Colonic mucosa (tissue), 4 donors: ENCODE measurements around the gene FUCA2. TPM values are rescaled to one million over a fixed set of nuclear protein-coding genes. Genes with fewer than 3 reads are reported as not detected.

Experiments
- DNase-seq: peaks from one replicate; pipeline ENCODE4 v3.0.0-alpha.2; 2020
- H3K27ac ChIP-seq: fragments of 200-600 bp; one replicate; pipeline ENCODE4 v1.8.0; 2021
- H3K27me3 ChIP-seq: fragments of 200-600 bp; one replicate; pipeline ENCODE4 v1.8.0; 2021
- H3K36me3 ChIP-seq: fragments of 200-600 bp; one replicate; pipeline ENCODE4 v1.8.0; 2021
- H3K4me1 ChIP-seq: fragments of 200-600 bp; one replicate; pipeline ENCODE4 v1.8.0; 2021; ENCODE audit warnings: mild to moderate bottlenecking
- H3K4me3 ChIP-seq: fragments of 200-600 bp; one replicate; pipeline ENCODE4 v1.8.0; 2021
- H3K9ac ChIP-seq, 2 donors: one replicate each; pipeline ENCODE4 v1.7.0; 2013; ENCODE audit warnings: control low read depth in 2 of 2, low read depth in 2 of 2, low read length in 2 of 2
- H3K9me3 ChIP-seq: fragments of 200-600 bp; one replicate; pipeline ENCODE4 v1.8.0; 2021
- intact Hi-C: fragments of 100-400 bp; cut with DNase I; formaldehyde crosslinking; loops from one replicate; pipeline ENCODE4 v1.14.1; 2022
- total RNA-seq, 2 donors: library from RNA; stranded (reverse); fragmentation: NEBNext Ultra II Directional in 1 of 2; extraction: Animal tissue kit (Norgen Biotek cat#: 25700) in 1 of 2; gene quantifications; one replicate each; pipeline ENCODE4 v1.2.1, GENCODE V29; 2021
- TF ChIP-seq, protein P1 (sequence below): fragments of 200-600 bp; IDR thresholded peaks from one replicate; pipeline ENCODE4 v1.8.0; 2022; ENCODE audit warnings: antibody characterized with exemption, mild to moderate bottlenecking
- donor health status: healthy.
- donor health status: DM: no; HTN: no; CAD: no.
- donor health status: DM: no; HTN: no; CAD: no.

FUCA2 gene
- total RNA-seq, 2 donors from 2014 or later, result 72.2 to 93.1 TPM

DNA sequence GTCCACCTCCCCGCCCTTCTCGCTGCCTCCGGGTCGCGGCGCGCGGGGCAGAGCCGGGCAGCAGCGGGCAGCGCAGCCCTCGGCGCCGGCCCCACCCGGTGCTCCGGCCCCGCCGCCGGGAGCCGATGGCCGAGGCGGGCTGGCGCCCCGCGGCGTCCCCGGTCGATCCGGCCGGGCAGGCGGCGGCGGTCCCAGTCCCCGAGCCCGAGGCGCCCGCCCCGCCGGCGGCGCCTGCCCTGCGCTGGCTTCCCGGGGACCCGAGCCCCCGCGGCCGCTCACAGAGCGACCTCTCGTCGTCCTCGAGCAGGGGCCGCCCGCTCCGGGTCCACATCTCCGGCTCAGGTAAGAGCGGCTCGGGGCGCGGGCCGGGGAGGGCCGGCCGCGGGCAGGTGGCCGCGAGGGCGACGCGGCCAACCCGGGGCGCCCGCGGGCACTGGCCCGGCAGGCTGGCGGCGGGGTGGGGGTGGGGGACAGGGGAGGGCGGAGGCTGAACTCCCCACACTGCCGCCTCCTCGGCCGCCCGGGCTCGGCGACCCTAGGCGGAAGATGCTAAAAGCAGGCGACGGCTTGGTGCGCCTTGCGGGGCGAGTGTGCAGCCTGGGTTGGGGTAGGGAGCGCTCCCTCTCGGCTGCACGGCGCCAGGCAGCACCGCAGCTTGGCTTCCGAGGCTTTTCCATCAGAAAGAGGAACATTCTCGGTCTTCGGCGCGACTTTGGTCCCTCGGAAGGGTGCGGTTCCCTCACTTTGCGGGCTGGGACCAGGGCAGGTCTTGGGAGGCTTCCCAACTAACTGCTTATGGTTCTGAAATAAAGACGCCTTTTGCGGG is 25.6 kb upstream of the FUCA2 start:
- Histone ChIP-seq H3K9me3 (no peaks in the 10 kb centered on the region), H3K4me1 (no peaks in the 10 kb centered on the region), H3K36me3 (no peaks in the 10 kb centered on the region), H3K27ac (peak overlapping the region; percentile 91), H3K27me3 (no peaks in the 10 kb centered on the region), H3K9ac (peak overlapping the region; percentile 83), H3K4me3 (peak overlapping the region; percentile 59)
- DNase-seq, result peak; percentile 84
- TF ChIP-seq, protein P1, sequence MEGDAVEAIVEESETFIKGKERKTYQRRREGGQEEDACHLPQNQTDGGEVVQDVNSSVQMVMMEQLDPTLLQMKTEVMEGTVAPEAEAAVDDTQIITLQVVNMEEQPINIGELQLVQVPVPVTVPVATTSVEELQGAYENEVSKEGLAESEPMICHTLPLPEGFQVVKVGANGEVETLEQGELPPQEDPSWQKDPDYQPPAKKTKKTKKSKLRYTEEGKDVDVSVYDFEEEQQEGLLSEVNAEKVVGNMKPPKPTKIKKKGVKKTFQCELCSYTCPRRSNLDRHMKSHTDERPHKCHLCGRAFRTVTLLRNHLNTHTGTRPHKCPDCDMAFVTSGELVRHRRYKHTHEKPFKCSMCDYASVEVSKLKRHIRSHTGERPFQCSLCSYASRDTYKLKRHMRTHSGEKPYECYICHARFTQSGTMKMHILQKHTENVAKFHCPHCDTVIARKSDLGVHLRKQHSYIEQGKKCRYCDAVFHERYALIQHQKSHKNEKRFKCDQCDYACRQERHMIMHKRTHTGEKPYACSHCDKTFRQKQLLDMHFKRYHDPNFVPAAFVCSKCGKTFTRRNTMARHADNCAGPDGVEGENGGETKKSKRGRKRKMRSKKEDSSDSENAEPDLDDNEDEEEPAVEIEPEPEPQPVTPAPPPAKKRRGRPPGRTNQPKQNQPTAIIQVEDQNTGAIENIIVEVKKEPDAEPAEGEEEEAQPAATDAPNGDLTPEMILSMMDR, result peak; percentile 21
- intact Hi-C loops, result no loop called here

DNA sequence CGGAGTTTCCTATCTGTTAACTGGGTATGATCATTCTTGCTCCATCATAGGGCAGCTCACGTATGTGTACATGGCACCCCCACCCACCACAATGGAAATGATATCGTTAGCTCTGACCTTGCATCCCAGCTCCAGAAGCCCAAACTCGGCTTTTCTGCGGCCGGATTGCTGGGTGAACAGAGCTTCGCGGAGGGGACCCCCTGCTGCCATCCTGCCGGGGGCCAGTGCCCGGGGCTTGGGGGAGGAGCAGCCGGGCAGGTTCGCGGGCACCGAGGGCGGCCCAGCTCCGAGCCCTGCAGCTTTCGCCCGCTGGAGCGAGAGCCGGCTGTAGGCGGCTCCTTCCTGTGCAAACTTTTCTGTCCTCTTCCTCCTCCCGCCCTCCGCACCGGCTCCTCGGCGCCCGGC is 24.9 kb upstream of the FUCA2 start:
- H3K4me1 ChIP-seq, result no peaks in the 10 kb centered on the region
- TF ChIP-seq, protein P1, result no peak
- H3K27me3 ChIP-seq, result no peaks in the 10 kb centered on the region
- H3K9ac ChIP-seq, result peak overlapping the region; percentile 76 to 83
- H3K4me3 ChIP-seq, result peak overlapping the region; percentile 59
- intact Hi-C loops, result no loop called here
- no peaks in the 10 kb centered on the region for H3K36me3 ChIP-seq
- H3K9me3 ChIP-seq, result no peaks in the 10 kb centered on the region
- peak overlapping the region; percentile 91 for H3K27ac ChIP-seq
- peak; percentile 65 for DNase-seq

DNA sequence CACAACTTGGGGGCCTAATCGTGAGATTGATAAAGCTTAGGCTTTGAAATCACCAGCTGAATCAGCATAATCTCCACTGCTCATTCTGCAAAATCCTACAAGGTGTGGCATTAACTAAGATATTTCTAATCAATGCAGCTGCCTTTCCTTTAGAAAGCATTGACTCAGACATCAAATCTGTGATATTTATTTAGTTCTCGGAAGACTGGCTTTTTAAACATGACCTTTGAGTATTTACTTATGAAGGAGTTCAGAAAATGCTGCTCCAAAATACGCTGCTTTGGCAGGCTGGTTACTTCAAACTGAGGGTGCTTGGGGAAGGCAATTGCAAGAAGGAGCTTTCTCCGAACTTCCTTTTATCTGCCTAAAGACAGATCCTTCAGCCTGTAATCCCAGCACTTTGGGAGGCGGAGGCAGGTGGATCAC is 23.7 kb upstream of the FUCA2 start:
- no peaks in the 10 kb centered on the region for H3K36me3 ChIP-seq
- H3K9me3 ChIP-seq, result no peaks in the 10 kb centered on the region
- no peak for DNase-seq
- no peak overlapping the region for H3K9ac ChIP-seq
- intact Hi-C loops, result no loop called here
- TF ChIP-seq, protein P1, result no peak
- H3K27me3 ChIP-seq, result no peaks in the 10 kb centered on the region
- no peak overlapping the region for H3K27ac ChIP-seq
- H3K4me3 ChIP-seq, result no peak overlapping the region
- no peaks in the 10 kb centered on the region for H3K4me1 ChIP-seq

DNA sequence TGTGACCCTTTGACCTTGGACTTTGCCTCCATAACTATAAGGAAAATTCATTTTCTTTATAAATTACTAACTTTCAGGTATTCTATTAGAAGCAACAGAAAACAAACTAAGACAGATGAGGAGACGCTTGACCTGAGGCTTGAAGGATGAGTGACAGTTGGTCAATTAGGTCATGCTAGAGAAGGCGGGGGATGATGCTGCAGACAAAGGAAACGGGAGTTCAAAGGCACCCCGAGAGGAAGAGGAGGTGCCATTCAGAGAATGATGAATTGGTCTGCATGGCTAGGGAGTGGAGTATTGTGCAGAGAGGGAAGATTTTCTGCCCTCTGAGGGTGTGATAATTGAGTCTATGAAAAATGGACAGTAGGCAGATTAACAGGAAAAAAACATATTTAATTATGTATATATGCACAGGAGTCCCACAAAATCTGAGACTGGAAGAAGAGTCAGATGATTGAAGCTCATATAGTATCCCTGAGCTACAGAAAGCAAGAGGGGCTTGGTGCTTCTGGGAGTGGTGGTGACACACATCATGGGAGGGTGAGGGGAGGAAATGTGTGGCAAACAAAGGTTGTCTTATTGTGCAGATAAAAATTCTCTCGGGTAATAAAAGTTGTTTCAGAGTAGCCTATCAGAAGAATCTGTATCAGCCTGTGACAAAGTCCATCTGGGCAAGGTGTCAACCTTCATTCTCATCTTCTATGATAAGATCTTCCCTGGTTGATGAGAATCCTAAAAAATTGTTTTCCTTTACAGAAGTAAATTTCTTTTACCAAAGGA is 20.4 kb upstream of the FUCA2 start:
- H3K27ac ChIP-seq, result no peak overlapping the region

DNA sequence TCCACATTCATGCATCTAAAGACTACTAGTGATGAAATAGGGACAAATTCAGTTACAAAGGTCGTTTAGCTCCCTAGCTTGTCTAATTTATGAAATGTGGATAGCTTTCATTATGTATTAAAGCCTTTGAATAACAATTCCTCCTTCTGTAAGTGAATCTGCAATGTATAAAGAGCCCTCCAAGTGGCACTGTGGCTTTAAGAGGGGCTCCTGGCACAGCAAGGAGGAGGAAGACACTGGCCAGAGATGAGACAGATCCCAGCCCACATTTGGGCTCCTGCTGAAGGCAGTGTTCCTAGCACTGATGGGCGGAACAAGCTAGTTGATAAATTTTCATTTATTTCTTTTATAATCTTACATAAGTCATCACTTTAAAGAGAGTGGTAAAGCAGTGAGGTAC is 17.6 kb upstream of the FUCA2 start:
- DNase-seq, result no peak
- intact Hi-C loops, result no loop called here
- H3K27ac ChIP-seq, result no peak overlapping the region
- no peaks in the 10 kb centered on the region for H3K4me1 ChIP-seq
- TF ChIP-seq, protein P1, result no peak
- H3K9ac ChIP-seq, result no peak overlapping the region
- H3K36me3 ChIP-seq, result no peaks in the 10 kb centered on the region
- H3K4me3 ChIP-seq, result no peak overlapping the region
- no peaks in the 10 kb centered on the region for H3K9me3 ChIP-seq
- no peaks in the 10 kb centered on the region for H3K27me3 ChIP-seq

More for the DNA sequence above, 20.4 kb upstream of the FUCA2 start:
- H3K4me1 ChIP-seq, result no peaks in the 10 kb centered on the region
- intact Hi-C loops, result no loop called here
- H3K9ac ChIP-seq, result no peak overlapping the region
- H3K4me3 ChIP-seq, result no peak overlapping the region
- TF ChIP-seq, protein P1, result no peak
- no peaks in the 10 kb centered on the region for H3K36me3 ChIP-seq
- DNase-seq, result peak; percentile 45
- H3K27me3 ChIP-seq, result no peaks in the 10 kb centered on the region
- H3K9me3 ChIP-seq, result no peaks in the 10 kb centered on the region
